Smooth muscle cell (in vitro differentiated cells): ENCODE measurements around the gene QSOX2. TPM values are rescaled to one million over a fixed set of nuclear protein-coding genes. Genes with fewer than 3 reads are reported as not detected.

Experiments used
- DNase-seq: peaks from one replicate; lab custom pipeline; 2025; ENCODE audit not compliant: unreplicated experiment; lab: John Stamatoyannopoulos, UW
- H2AFZ ChIP-seq: fragments of 200-600 bp; sonication (generic); 2 replicates; pipeline ENCODE4 v1.6.0; 2016; ENCODE audit warnings: antibody characterized with exemption, low read depth, mild to moderate bottlenecking
- H3F3A ChIP-seq: fragments of 200-600 bp; sonication (generic); 2 replicates; pipeline ENCODE4 v1.6.0; 2017; ENCODE audit warnings: antibody characterized with exemption, low read depth
- H3K27ac ChIP-seq: fragments of 200-600 bp; sonication (generic); 2 replicates; pipeline ENCODE4 v1.5.1; 2016; ENCODE audit warnings: low read depth, mild to moderate bottlenecking
- H3K27me3 ChIP-seq: fragments of 200-600 bp; sonication (generic); 2 replicates; pipeline ENCODE4 v1.6.1; 2016; ENCODE audit warnings: low read depth, mild to moderate bottlenecking
- H3K36me3 ChIP-seq: fragments of 200-600 bp; sonication (generic); 2 replicates; pipeline ENCODE4 v1.5.1; 2016; ENCODE audit warnings: low read depth
- H3K4me1 ChIP-seq: fragments of 200-600 bp; sonication (generic); 2 replicates; pipeline ENCODE4 v1.5.1; 2016; ENCODE audit warnings: low read depth
- H3K4me2 ChIP-seq: fragments of 200-600 bp; sonication (generic); 2 replicates; pipeline ENCODE4 v1.6.0; 2016; ENCODE audit warnings: mild to moderate bottlenecking
- H3K4me3 ChIP-seq: fragments of 200-600 bp; sonication (generic); 2 replicates; pipeline ENCODE4 v1.5.1; 2016; ENCODE audit warnings: mild to moderate bottlenecking
- H3K79me2 ChIP-seq: fragments of 200-600 bp; sonication (generic); 2 replicates; pipeline ENCODE4 v1.6.0; 2016; ENCODE audit warnings: low read depth, mild to moderate bottlenecking
- H3K9ac ChIP-seq: fragments of 200-600 bp; sonication (generic); 2 replicates; pipeline ENCODE4 v1.6.0; 2016; ENCODE audit warnings: low read depth
- H3K9me3 ChIP-seq: fragments of 200-600 bp; sonication (generic); replicated peaks from 2 replicates; pipeline ENCODE4 v1.5.1; 2016; ENCODE audit warnings: low read depth
- H4K20me1 ChIP-seq: fragments of 200-600 bp; sonication (generic); 2 replicates; pipeline ENCODE4 v1.6.0; 2016; ENCODE audit warnings: low read depth
- CTCF ChIP-seq: fragments of 200-600 bp; sonication (generic); IDR thresholded peaks from 2 replicates; pipeline ENCODE4 v1.5.1; 2017; ENCODE audit warnings: borderline replicate concordance, mild to moderate bottlenecking, antibody characterized with exemption; ENCODE audit not compliant: insufficient read depth, poor library complexity, severe bottlenecking
- WGBS: methylation state at CpG from one replicate; pipeline ENCODE4 v1.1.7; 2016; ENCODE audit warnings: low lambda C conversion rate; 5-methylcytosine and 5-hydroxymethylcytosine counted together
- polyA plus RNA-seq: library from polyadenylated mRNA; unstranded; fragments of >200 nt; fragmentation: Nextera tagmentation; extraction: Ambion mirVana; gene quantifications from 2 replicates; pipeline ENCODE4 v1.2.1, GENCODE V29; 2016
- total RNA-seq: library from RNA; depleted of rRNA; stranded (reverse); fragments of >200 nt; gene quantifications from 2 replicates; pipeline ENCODE4 v1.2.3, GENCODE V29; 2014

Gene QSOX2
- total and polyA plus RNA-seq, 2 experiments from 2014 or later: 1.9 to 8.7 TPM

GRCh38 chr9:136182850-136183422, 62.7 kb downstream of the QSOX2 start:
- H3K9ac ChIP-seq: no peak overlapping the region
- H3F3A ChIP-seq: no peaks in the 10 kb centered on the region
- no peaks in the 10 kb centered on the region for H3K36me3 ChIP-seq
- H3K79me2 ChIP-seq: no peaks in the 10 kb centered on the region
- no peaks in the 10 kb centered on the region for H3K27me3 ChIP-seq
- TF ChIP-seq CTCF: no peak
- WGBS: 94% methylated on average over 18 of the region's 18 CpGs
- H4K20me1 ChIP-seq: no peaks in the 10 kb centered on the region
- no peak overlapping the region for H3K4me2 ChIP-seq
- H3K4me1 ChIP-seq: peaks cover 9% of the 10 kb centered on the region
- no peak for DNase-seq
- H3K27ac ChIP-seq: no peak overlapping the region
- no peaks in the 10 kb centered on the region for H3K9me3 ChIP-seq
- H3K4me3 ChIP-seq: no peak overlapping the region
- no peak overlapping the region for H2AFZ ChIP-seq

- DNase-seq: no peak
- H3K4me1 ChIP-seq: peaks cover 9% of the 10 kb centered on the region
- WGBS: 93% methylated on average over 14 of the region's 14 CpGs
Observed at GRCh38 chr9:136182420-136182787, 63.2 kb downstream of the QSOX2 start.

GRCh38 chr9:136181784-136182419, 63.7 kb downstream of the QSOX2 start:
- no peak overlapping the region for H2AFZ ChIP-seq

More at GRCh38 chr9:136182420-136182787, 63.2 kb downstream of the QSOX2 start:
- no peaks in the 10 kb centered on the region for H3K36me3 ChIP-seq
- H3K9ac ChIP-seq: no peak overlapping the region
- H3F3A ChIP-seq: no peaks in the 10 kb centered on the region
- TF ChIP-seq CTCF: no peak
- H2AFZ ChIP-seq: no peak overlapping the region
- H3K27ac ChIP-seq: no peak overlapping the region
- no peaks in the 10 kb centered on the region for H3K9me3 ChIP-seq
- H3K79me2 ChIP-seq: no peaks in the 10 kb centered on the region
- no peaks in the 10 kb centered on the region for H4K20me1 ChIP-seq
- no peaks in the 10 kb centered on the region for H3K27me3 ChIP-seq
- H3K4me2 ChIP-seq: no peak overlapping the region
- H3K4me3 ChIP-seq: no peak overlapping the region

More at GRCh38 chr9:136181784-136182419, 63.7 kb downstream of the QSOX2 start:
- H3K4me1 ChIP-seq: peaks cover 9% of the 10 kb centered on the region
- no peak overlapping the region for H3K4me2 ChIP-seq
- 85% methylated on average over 8 of the region's 8 CpGs for WGBS
- no peak overlapping the region for H3K27ac ChIP-seq
- H3K9me3 ChIP-seq: no peaks in the 10 kb centered on the region
- H4K20me1 ChIP-seq: no peaks in the 10 kb centered on the region
- no peaks in the 10 kb centered on the region for H3K36me3 ChIP-seq
- H3K27me3 ChIP-seq: no peaks in the 10 kb centered on the region
- DNase-seq: no peak
- no peak overlapping the region for H3K9ac ChIP-seq
- no peaks in the 10 kb centered on the region for H3F3A ChIP-seq
- no peak for TF ChIP-seq CTCF
- H3K79me2 ChIP-seq: no peaks in the 10 kb centered on the region
- H3K4me3 ChIP-seq: no peak overlapping the region
